Activated CD4-positive, alpha-beta T cell treated with anti-CD3 and anti-CD28 coated beads, Interleukin-2, Interleukin-4, amounts not matched to agents 100 ng/mL and 50 ng/mL, durations not matched to agents 16 hours and 8 hours (primary cell): ENCODE data around the gene MGAT5.
A peak's percentile ranks its signal among the peaks of the same experiment; 100 is the strongest.

Experiments used
- DNase-seq: peaks from one replicate; pipeline ENCODE4 v3.0.0-alpha.2; 2020; ENCODE audit warnings: low spot score

The MGAT5 gene

GRCh38 chr2:134231965-134232340 lies 21.9 kb upstream of the MGAT5 start:
- DNase-seq: no peak

GRCh38 chr2:134232461-134232860 lies 21.4 kb upstream of the MGAT5 start:
- DNase-seq: no peak

DNA sequence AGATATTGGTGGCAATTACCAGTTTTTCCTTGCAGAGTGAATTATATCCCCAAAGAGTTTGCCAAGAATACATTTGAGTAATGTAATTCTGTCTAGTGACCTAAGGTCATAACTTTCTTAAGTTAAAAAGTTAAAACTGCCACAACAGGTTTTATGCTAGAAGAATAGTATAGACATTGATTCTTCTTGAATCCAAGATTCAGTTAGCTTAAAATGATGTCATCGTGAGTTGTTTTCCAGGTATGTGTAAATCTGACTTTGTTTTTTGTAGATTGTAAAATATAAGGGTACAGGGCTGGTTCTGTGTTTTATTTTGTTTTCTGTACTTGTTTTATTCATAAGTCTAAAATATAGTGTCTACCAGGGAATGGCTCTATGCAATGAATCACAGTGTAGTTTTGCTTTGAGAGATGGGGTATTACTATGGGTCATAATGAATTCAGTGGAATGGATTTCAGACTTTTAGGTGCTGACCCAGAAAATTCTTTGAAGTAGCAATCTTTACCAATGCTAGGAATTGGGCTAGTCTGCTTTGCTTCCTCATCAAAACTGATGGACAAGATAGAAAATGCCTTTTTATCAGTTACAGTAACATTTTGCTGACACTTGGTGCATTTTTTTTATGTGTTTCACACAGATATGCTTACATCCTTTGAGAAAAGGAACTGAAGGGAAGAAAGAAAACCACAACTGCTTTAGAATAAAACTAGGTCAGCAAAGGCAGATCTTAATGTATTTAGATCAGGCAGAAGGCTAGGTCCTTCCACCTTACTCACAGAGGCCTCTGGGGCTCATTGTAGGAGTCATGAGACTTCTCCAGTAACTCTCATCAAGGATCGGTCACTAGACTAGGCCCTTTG lies 20.8 kb upstream of the MGAT5 start:
- DNase-seq: peak; percentile 69

- no peak for DNase-seq
Observed at GRCh38 chr2:134233728-134234136, 20.1 kb upstream of the MGAT5 start.

- DNase-seq: no peak
Observed at GRCh38 chr2:134234535-134234934, 19.3 kb upstream of the MGAT5 start.

- DNase-seq: no peak
Observed at GRCh38 chr2:134235510-134236144, 18.2 kb upstream of the MGAT5 start.

- no peak for DNase-seq
Observed at GRCh38 chr2:134238371-134238770, 15.5 kb upstream of the MGAT5 start.

DNA sequence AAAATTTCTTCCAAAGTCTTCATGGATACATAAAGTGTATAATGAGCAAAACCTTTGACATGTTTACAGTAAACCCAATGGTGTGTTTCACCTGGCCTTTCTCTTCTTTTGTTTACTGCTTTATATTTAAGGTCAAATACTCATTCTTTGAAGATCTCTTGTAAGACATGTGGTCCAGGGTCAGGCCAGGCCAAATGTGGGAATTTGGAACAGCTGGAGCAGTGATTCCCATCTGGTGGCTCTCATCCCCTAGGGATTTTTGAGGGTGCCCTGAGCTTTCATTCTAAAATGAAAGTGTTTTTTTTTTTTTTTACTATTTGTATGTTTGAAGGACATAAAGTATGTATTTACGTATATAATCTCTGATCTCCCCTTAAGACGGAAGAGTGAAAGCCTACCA lies 13.8 kb upstream of the MGAT5 start:
- no peak for DNase-seq

GRCh38 chr2:134241911-134242310 lies 12.0 kb upstream of the MGAT5 start:
- no peak for DNase-seq

DNA sequence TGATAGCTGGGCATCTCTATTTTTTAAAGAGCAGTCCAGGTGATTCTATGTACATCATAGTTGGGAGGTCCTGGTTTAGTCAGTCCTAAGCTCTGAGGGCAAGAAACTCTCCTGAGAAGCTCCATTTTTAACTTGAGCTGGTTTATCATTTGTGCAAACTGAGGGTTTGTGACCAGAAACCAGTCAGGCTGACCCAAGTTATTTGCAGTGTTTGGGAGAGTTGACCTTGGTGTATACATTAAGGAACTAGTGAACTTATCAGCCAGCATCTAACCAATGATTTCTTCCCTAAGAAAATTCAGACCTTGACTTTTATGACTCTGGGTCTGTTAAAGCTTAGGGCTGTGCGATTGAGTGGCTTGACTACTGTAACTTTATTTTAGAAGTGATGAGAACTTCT lies 10.6 kb upstream of the MGAT5 start:
- no peak for DNase-seq

- DNase-seq: no peak
Observed at GRCh38 chr2:134244086-134244485, 9.8 kb upstream of the MGAT5 start.

- no peak for DNase-seq
Observed at GRCh38 chr2:134244587-134244986, 9.3 kb upstream of the MGAT5 start.

DNA sequence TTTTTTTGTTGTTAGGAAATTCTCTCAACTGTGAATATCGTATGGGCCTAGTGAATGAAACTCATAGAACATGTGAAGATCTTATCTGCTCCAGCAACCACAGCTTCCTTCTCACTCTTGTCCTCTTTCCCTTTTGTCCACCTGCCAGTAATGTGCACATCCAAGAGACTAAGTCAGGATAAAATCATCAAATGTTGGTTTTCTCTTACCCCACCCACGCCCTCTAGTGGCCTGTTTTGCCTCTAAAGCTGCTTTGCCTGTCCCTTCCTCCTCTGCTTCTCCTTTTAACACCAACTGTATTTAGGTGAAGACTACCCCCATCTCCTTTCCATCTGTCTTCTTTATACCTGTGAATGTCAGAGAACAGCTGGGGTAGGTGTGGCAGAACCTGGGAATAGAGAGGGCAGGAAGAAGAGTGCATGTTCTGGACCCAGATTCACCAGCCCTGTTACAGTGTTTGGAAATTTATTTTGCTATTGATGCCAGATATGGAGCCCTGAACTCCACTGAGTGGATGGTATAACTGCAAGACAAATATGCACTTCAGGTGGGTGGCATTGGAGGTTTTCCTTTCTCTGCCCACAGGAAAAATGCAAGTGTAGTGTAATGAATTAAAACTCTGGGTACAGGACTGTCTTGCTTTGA lies 8.4 kb upstream of the MGAT5 start:
- peak; percentile 80 for DNase-seq

DNA sequence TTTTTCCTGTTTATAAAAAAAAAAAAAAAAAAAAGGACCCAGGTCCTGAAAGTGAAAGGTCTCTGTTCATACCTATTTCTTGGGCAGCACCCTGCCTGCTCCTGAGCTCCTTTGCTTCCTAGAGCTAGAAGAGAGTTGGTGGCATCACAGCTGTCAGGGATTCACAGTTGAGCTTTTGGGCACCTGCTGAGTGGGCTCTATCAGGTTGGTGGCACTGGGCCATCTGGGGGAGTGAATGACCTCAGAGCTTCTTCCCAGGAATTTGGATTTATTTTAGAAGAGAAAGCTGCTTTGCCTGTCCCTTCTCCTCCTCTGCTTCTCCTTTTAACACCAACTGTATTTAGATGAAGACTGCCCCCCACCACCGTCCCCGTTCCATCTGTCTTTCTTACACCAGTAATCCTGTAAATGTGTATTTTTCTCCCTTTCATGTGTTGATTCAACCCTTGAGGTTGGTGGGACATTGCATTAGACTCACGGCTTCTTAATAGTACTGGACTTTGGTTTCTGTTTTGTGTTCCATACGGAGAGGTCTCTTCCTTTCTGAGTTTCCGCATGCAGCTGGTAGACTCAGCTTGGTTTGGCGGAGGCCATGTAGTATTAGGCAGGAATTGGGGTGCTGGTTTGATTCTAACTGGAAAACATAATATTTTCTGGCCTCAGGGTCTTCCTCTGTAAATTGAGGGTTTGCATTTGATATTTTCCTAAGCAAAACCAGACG lies 7.6 kb upstream of the MGAT5 start:
- no peak for DNase-seq

DNA sequence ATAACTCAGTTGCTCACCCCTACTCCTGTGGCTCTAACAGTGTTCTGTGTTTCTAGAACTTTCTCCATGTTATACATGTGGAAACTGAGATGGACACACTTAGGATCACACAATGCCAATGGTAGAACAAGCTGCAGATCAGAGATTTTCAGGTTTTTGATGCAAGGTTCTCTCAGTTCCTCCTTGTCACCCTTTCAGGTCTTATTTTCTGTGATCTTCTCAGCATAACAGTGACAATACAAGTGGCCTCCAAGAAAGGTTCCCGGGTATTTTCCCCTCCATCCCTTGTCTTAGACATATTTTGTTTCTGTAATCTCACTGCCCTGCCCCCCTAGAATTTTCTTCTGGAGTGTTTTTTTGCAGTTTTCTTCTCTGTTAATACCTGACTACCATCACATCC lies 6.2 kb upstream of the MGAT5 start:
- DNase-seq: no peak

DNA sequence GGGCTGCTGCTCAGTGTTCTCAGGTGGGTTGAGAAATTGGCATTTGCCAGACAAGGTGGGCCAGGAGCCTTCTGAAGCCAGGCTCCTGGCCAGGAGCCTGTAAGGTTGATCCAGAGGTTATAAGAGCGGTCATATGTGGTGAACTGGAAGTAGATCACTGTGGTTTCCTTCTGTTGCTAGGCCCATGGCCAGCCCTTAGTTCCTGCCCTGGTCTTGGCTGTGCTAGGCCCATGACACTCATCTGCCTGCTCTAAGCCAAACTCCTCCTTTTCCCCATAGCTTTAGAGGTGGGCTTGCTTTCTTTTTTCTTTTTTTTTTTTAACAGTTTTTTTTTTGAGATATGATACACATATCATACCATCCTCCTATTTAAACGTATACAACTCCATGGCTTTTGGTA lies 5.0 kb upstream of the MGAT5 start:
- no peak for DNase-seq

DNA sequence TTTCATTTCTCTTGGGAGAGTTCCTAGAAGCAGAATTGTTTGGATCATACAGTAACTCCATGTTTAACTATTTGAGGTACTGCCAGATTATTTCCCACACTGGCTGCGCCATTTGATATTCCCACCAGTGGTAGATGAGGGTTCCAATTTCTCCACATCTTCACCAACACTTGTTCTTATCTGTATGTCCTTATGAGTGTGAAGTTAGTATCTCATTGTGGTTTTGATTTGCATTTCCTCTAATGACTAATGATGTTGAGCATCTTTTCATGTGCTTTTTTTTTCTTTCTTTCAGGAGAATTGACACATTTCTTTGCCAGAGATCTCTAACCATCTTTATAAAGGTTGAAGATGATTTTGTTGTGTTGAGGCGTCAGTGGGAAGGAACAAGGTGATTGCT lies 4.1 kb upstream of the MGAT5 start:
- DNase-seq: peak; percentile 49

- DNase-seq: peak; percentile 53
Observed at GRCh38 chr2:134250840-134251461, 2.9 kb upstream of the MGAT5 start.

- peak; percentile 53 for DNase-seq
Observed at GRCh38 chr2:134252092-134252750, 1.7 kb upstream of the MGAT5 start.

GRCh38 chr2:134253117-134253704 lies 661 bp upstream of the MGAT5 start:
- DNase-seq: peak; percentile 79

- no peak for DNase-seq
Observed at GRCh38 chr2:134254824-134255223, 952 bp downstream of the MGAT5 start.
